WERI-Rb-1 (cell line): ENCODE measurements around the gene ILKAP.

ENCODE experiments used
- DNase-seq: peaks from one replicate; pipeline ENCODE4 v3.0.0-alpha.2; 2020
- H3K27ac ChIP-seq: fragments of 250-450 bp; sonication (Bioruptor Pico); 2 replicates; pipeline ENCODE4 v1.5.1; 2020; ENCODE audit warnings: mild to moderate bottlenecking, moderate library complexity
- H3K27me3 ChIP-seq: fragments of 250-450 bp; sonication (Bioruptor Pico); 2 replicates; pipeline ENCODE4 v1.5.1; 2021; ENCODE audit warnings: mild to moderate bottlenecking, low read depth, moderate library complexity; ENCODE audit not compliant: insufficient read depth, severe bottlenecking
- H3K36me3 ChIP-seq: fragments of 250-450 bp; sonication (Bioruptor Pico); 2 replicates; pipeline ENCODE4 v1.5.1; 2020; ENCODE audit warnings: mild to moderate bottlenecking, moderate library complexity
- H3K4me3 ChIP-seq: 2 replicates; pipeline ENCODE4 v1.5.1; 2011; ENCODE audit warnings: low read depth, mild to moderate bottlenecking, control low read depth, low read length
- H3K9me3 ChIP-seq: fragments of 250-450 bp; sonication (Bioruptor Pico); 2 replicates; pipeline ENCODE4 v1.5.1; 2021; ENCODE audit warnings: mild to moderate bottlenecking, moderate library complexity; ENCODE audit not compliant: severe bottlenecking
- TF ChIP-seq, protein P1 (sequence below): IDR thresholded peaks from 2 replicates; pipeline ENCODE4 v1.5.1; 2011; ENCODE audit warnings: low read depth, mild to moderate bottlenecking, control low read depth, inconsistent platforms, low read length

The ILKAP gene

GRCh38 chr2:238130696-238131628 lies 72.5 kb downstream of the ILKAP start:
- H3K27me3 ChIP-seq, result no peaks in the 10 kb centered on the region
- no peaks in the 10 kb centered on the region for H3K36me3 ChIP-seq
- H3K4me3 ChIP-seq, result no peak overlapping the region
- TF ChIP-seq, protein P1, sequence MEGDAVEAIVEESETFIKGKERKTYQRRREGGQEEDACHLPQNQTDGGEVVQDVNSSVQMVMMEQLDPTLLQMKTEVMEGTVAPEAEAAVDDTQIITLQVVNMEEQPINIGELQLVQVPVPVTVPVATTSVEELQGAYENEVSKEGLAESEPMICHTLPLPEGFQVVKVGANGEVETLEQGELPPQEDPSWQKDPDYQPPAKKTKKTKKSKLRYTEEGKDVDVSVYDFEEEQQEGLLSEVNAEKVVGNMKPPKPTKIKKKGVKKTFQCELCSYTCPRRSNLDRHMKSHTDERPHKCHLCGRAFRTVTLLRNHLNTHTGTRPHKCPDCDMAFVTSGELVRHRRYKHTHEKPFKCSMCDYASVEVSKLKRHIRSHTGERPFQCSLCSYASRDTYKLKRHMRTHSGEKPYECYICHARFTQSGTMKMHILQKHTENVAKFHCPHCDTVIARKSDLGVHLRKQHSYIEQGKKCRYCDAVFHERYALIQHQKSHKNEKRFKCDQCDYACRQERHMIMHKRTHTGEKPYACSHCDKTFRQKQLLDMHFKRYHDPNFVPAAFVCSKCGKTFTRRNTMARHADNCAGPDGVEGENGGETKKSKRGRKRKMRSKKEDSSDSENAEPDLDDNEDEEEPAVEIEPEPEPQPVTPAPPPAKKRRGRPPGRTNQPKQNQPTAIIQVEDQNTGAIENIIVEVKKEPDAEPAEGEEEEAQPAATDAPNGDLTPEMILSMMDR, result no peak
- no peak for DNase-seq
- no peak overlapping the region for H3K27ac ChIP-seq
- H3K9me3 ChIP-seq, result peaks cover 2% of the 10 kb centered on the region

DNA sequence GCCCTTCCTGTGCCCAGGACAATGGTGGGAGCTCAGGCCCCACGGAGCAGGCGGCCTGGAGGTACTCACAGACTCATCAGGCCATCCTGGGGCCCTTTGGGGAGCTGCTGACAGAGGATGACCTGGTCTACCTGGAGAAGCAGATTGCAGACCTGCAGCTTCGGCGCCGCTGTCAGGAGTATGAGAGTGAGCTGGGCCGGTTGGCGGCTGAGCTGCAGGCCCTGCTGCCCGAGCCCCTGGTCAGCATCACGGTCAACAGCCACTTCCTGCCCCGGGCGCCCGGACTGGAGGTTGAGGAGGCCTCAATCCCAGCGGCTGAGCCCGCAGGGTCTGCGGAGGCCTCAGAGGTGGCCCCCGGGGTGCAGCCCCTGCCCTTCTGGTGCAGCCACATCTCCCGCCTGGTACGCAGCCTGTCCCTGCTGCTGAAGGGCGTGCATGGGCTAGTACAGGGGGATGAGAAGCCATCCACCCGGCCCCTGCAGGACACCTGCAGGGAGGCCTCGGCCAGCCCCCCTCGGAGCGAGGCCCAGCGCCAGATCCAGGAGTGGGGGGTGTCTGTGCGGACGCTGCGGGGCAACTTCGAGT lies 73.3 kb downstream of the ILKAP start:
- peaks cover 2% of the 10 kb centered on the region for H3K9me3 ChIP-seq
- H3K27me3 ChIP-seq, result no peaks in the 10 kb centered on the region
- DNase-seq, result no peak
- TF ChIP-seq, protein P1, result no peak
- no peak overlapping the region for H3K4me3 ChIP-seq
- no peak overlapping the region for H3K27ac ChIP-seq
- no peaks in the 10 kb centered on the region for H3K36me3 ChIP-seq

GRCh38 chr2:238129166-238130010 lies 74.1 kb downstream of the ILKAP start:
- TF ChIP-seq, protein P1, result no peak
- H3K4me3 ChIP-seq, result no peak overlapping the region
- H3K9me3 ChIP-seq, result peaks cover 2% of the 10 kb centered on the region
- no peak for DNase-seq
- H3K36me3 ChIP-seq, result no peaks in the 10 kb centered on the region
- no peak overlapping the region for H3K27ac ChIP-seq
- no peaks in the 10 kb centered on the region for H3K27me3 ChIP-seq

- DNase-seq, result no peak
- Histone ChIP-seq H3K36me3 (no peaks in the 10 kb centered on the region), H3K9me3 (peaks cover 2% of the 10 kb centered on the region), H3K27ac (no peak overlapping the region), H3K4me3 (no peak overlapping the region), H3K27me3 (no peaks in the 10 kb centered on the region)
- TF ChIP-seq, protein P1, result no peak
These were observed 74.9 kb downstream of the ILKAP start for GRCh38 chr2:238128534-238129001.

GRCh38 chr2:238128061-238128440 lies 75.4 kb downstream of the ILKAP start:
- no peaks in the 10 kb centered on the region for H3K36me3 ChIP-seq
- H3K27ac ChIP-seq, result no peak overlapping the region
- TF ChIP-seq, protein P1, result no peak
- H3K4me3 ChIP-seq, result no peak overlapping the region
- DNase-seq, result no peak
- H3K9me3 ChIP-seq, result peaks cover 2% of the 10 kb centered on the region
- no peaks in the 10 kb centered on the region for H3K27me3 ChIP-seq
